RWPE1 (cell line): ENCODE results near the gene ID1.
"Not testable (repeated sequence)": the region's sequence is repeated elsewhere in the genome, so short reads cannot be mapped to it uniquely, and the experiment has no call there.

Source experiments
- CTCF ChIA-PET: fragments of 350-600 bp; sonication (Branson Sonifier 250); formaldehyde crosslinking; extraction: SDS; loops from one replicate; lab custom pipeline; 2021; lab: Yijun Ruan, JAX
- POLR2A ChIA-PET: fragments of 400-600 bp; formaldehyde crosslinking; extraction: SDS; loops from one replicate; lab custom pipeline; 2020; ENCODE audit warnings: antibody characterized with exemption; ENCODE audit not compliant: low non-redundant PET; lab: Yijun Ruan, JAX
- DNase-seq: peaks from one replicate; pipeline ENCODE4 v3.0.0; 2012; ENCODE audit warnings: low spot score
- H3K27ac ChIP-seq: fragments of 450-650 bp; 2 replicates; pipeline ENCODE4 v1.5.1; 2017
- CTCF ChIP-seq: fragments of 450-650 bp; conservative IDR thresholded peaks from 2 replicates; pipeline ENCODE4 v1.5.1; 2017; ENCODE audit warnings: low read depth, mild to moderate bottlenecking

Gene ID1

GRCh38 chr20:31640259-31640658, 35.2 kb downstream of the ID1 start:
- no peak for TF ChIP-seq CTCF
- DNase-seq = no peak
- POLR2A ChIA-PET = no interaction called here
- no peak overlapping the region for H3K27ac ChIP-seq
- CTCF ChIA-PET = interaction anchor here (0.6 to 1.6 kb wide), 4 partner anchors 8 to 84 kb away, joined by 3 to 8 read pairs (median 4); no protein-coding TSS in a partner anchor

- no peak for DNase-seq
- TF ChIP-seq CTCF = no peak
- POLR2A ChIA-PET = interaction anchor here (0.6 kb wide), 2 partner anchors 83 to 1185 kb away, joined by 3 read pairs; no protein-coding TSS in a partner anchor
- CTCF ChIA-PET = interaction anchor here (0.7 to 1.6 kb wide), 5 partner anchors 9 to 182 kb away, joined by 3 to 8 read pairs (median 5); no protein-coding TSS in a partner anchor
- H3K27ac ChIP-seq = no peak overlapping the region
Observed at GRCh38 chr20:31641391-31641790, 36.3 kb downstream of the ID1 start.

GRCh38 chr20:31642837-31643236, 37.7 kb downstream of the ID1 start:
- H3K27ac ChIP-seq = no peak overlapping the region
- no peak for DNase-seq
- POLR2A ChIA-PET = no interaction called here
- no peak for TF ChIP-seq CTCF
- CTCF ChIA-PET = interaction anchor here (0.5 to 1.9 kb wide), 3 partner anchors 9 to 182 kb away, joined by 3 to 11 read pairs (median 3); no protein-coding TSS in a partner anchor

- ChIA-PET POLR2A (no interaction called here), CTCF (interaction anchor here (0.5 to 1.9 kb wide), 2 partner anchors 9 to 81 kb away, joined by 3 to 11 read pairs; no protein-coding TSS in a partner anchor)
- DNase-seq = no peak
- no peak overlapping the region for H3K27ac ChIP-seq
- TF ChIP-seq CTCF = no peak
Observed at GRCh38 chr20:31643522-31643921, 38.4 kb downstream of the ID1 start.

- ChIA-PET CTCF (interaction anchor here (0.6 to 1.2 kb wide), 6 partner anchors 10 to 87 kb away, joined by 3 to 7 read pairs (median 4); no protein-coding TSS in a partner anchor), POLR2A (no interaction called here)
- TF ChIP-seq CTCF = no peak
- no peak overlapping the region for H3K27ac ChIP-seq
- no peak for DNase-seq
Observed at GRCh38 chr20:31644701-31645100, 39.6 kb downstream of the ID1 start.

- CTCF ChIA-PET = interaction anchor here (0.6 to 2.1 kb wide), 4 partner anchors 8 to 35 kb away, joined by 3 to 7 read pairs (median 4); no protein-coding TSS in a partner anchor
- H3K27ac ChIP-seq = peak overlapping the region; percentile 18; the same call in 1 of the 2 replicates
- DNase-seq, POLR2A ChIA-PET: not testable (repeated sequence)
Observed at GRCh38 chr20:31648104-31648503, 43.0 kb downstream of the ID1 start.

- POLR2A ChIA-PET = interaction anchor here (0.6 to 0.7 kb wide), 2 partner anchors 44 to 107 kb away, joined by 3 read pairs; no protein-coding TSS in a partner anchor
- TF ChIP-seq CTCF = no peak
- DNase-seq = no peak
- CTCF ChIA-PET = interaction anchor here (0.7 to 2.1 kb wide), 3 partner anchors 12 to 130 kb away, joined by 3 to 11 read pairs (median 3); no protein-coding TSS in a partner anchor
- H3K27ac ChIP-seq = peak overlapping the region; percentile 77
Observed at GRCh38 chr20:31652917-31653396, 47.9 kb downstream of the ID1 start.
